Activated CD8-positive, alpha-beta memory T cell treated with anti-CD3 and anti-CD28 coated beads for 48 hours (primary cell): ENCODE data around the gene AHSA1.
"Not testable (repeated sequence)": the region's sequence is repeated elsewhere in the genome, so short reads cannot be mapped to it uniquely, and the experiment has no call there.

ENCODE experiments used
- DNase-seq, 3 experiments: peaks; one replicate each; pipeline ENCODE4 v3.0.0-alpha.2; 2020; ENCODE audit warnings: low read depth in 2 of 3, low spot score in 2 of 3

The AHSA1 gene

DNA sequence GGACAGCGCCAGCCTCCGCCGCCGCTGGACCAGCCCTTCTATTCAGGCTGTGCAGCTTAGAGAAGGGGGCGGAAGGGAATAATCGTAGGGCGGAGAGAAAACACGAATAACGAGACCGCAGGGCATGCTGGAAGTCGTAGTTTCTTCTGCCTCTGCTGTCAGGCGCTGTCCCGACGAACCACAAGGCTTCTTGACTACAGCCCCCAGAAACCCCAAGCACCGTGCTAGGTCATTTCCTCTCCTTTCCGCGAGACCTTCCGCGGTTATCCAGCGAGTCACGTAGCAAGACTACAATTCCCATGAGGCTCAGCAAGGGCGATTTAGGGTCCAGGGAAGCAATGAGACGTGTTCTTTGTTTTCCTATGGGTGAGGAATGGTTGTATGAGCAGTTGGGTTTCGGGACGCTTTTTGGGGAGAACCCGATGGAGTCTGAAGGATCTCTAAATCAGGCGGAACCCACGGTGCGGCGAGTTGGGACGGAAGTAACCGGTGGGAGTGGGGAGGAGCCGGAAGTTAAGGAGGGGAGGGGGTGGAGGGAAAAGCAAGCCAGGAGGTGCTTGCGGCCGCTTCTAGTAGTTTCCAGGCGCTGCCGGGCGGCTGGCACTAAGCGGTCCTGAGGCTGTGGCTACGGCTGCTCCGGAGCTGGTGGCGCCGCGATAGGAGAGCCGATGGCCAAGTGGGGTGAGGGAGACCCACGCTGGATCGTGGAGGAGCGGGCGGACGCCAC is at the start of gene AHSA1, which contains the start of gene VIPAS39:
AHSA1 (plus strand) TSS at position 572 of the 727 bp plus-strand sequence; CDS start at position 669, 97 bp downstream.
VIPAS39 (minus strand) TSS at position 80 of the 727 bp plus-strand sequence. CDS start 3,499 bp downstream, outside the sequence.
- peak; percentile 79 to 86 (median 79) for DNase-seq

DNA sequence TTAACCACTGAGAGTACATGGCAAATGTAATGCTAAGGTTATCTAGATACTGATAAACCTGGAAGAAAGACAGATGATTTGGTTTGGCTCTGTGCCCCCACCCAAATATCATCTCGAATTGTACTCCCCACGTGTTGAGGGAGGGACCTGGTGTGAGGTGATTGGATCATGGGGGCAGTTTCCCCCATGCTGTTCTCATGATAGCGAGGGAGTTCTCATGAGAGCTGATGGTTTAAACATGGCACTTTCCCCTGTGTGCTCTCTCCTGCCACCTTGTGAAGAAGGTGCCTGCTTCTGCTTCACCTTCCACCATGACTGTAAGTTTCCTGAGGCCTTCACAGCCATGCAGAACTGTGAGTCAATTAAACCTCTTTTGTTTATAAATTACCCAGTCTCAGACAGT is 48.8 kb upstream of the AHSA1 start:
- no peak for DNase-seq

DNA sequence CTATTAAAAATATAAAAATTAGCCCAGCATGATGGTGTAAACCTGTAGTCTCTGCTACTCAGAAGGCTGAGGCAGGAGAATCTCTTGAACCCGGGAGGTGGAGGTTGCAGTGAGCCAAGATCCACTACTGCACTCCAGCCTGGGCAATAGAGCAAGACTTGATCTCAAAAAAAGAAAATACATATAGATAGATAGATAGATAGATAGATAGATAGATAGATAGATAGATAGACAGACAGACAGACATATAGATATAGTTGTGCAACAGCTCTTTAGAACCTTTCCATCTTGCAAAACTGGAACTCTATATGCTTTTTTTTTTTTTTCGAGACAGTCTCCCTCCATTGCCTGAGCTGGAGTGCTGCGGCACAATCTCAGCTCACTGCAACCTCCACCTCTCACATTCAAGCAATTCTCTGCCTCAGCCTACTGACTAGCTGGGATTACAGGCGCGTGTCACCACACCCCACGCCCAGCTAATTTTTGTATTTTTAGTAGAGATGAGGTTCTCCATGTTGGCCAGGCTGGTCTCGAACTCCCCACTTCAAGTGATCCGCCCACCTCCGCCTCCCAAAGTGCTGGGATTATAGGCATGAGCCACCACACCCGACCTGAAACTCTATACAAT is 42.4 kb upstream of the AHSA1 start:
- not testable (repeated sequence) for DNase-seq

DNA sequence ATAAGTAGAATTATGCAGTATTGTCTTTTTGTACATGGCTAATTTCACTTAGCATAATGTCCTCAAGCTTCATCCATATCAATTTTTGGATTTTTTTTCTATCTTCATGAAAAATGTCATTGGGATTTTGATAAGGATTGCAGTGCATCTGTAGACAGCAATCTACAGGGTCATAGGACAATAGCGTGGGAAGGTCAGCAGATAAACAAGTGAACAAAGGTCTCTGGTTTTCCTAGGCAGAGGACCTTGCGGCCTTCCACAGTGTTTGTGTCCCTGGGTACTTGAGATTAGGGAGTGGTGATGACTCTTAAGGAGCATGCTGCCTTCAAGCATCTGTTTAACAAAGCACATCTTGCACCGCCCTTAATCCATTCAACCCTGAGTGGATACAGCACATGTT is 41.8 kb upstream of the AHSA1 start:
- DNase-seq = not testable (repeated sequence)

DNA sequence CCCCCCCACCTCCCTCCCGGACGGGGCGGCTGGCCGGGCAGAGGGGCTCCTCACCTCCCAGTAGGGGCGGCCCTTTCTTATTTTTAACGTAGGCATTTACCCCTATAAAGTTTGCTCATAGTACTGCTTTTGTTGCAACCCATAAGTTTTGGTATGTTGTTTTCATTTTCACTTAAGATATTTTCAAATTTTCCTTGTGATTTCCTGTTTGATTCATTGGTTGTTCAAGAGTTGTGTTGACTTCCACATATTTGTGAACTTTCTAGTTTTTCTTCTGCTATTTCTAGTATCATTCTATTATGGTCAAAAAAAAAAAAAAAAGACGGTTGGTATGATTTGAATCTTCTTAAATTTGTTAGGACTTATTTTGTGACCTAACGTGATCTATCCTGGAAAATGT is 41.1 kb upstream of the AHSA1 start:
- DNase-seq = no peak

DNA sequence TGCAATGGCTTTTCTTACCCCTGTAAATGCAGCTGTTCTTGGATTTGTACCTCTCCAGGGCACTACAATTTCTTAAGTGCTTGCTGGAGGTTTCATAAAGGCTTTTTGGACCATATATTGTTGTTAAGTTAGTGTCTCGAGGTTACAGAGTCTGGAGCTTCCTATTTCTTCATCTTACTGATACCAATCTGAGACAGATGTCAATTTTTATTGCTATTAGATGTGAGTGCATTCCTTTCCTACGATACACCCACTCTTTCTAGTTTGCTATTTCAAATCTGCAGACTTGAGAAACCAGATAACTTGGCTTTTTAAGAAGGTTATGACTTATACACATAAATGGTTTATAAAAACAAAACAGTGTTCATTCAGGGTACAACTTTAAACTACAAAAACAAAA is 36.7 kb upstream of the AHSA1 start:
- no peak for DNase-seq

DNA sequence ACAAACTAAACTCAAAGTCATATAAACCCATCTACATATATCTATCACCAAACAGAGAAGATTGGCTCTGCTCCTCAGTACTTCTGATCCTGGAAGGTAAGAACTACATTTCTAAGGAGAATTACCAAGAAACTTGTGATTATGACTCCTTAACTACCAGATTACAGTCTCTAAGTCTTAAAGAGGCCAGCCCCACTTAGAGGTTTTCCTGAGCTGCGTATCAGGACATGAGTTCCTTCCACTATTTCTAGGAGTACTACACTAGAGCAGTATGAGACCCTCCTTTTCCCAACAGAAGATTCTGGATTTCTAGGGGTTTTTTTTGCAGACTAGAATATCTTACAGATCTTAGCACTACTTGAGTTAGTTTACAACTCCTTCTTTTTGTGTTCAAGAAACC is 34.5 kb upstream of the AHSA1 start, which contains the start of gene NOXRED1:
NOXRED1 (minus strand) TSS at position 101 of the 400 bp plus-strand sequence. CDS start 634 bp downstream, outside the sequence.
- no peak for DNase-seq

DNA sequence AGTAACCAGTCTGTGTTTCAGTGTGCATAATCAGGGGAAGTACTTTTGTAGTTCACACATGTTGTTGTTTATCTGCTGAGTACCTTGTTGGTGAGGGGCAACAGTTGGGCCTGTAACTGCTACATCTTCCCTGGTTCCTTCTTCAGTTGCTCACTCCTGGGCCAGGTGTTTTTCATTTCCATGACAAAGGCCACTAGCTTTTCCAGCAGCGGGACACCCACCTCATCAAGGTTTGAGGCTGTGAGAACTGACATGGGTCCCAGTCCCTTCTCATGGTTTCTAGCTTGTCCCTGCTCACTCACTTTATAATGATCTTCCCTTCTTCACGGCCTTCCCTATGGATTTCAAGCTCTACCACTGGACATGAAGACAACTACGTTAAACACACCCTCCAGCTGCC is 33.0 kb upstream of the AHSA1 start:
- no peak for DNase-seq

DNA sequence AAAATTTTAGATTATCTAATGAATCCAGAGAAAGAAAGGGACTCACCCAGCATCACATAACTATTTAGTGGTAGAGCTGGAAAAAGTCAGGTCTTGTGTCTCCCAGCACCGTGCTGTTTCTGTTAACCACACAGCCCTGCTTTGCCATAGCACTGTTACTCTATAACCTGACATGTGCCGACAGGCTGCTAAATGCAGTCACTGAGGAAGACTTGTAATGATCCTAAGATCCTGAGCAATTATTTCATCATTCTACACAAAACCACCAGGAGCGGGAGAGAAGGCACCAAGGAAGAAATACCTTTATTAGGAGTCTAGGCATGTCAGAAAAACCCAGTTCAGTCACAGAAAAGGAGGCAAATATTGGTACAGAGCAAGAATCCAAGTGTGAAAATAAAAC is 31.5 kb upstream of the AHSA1 start:
- DNase-seq = no peak

DNA sequence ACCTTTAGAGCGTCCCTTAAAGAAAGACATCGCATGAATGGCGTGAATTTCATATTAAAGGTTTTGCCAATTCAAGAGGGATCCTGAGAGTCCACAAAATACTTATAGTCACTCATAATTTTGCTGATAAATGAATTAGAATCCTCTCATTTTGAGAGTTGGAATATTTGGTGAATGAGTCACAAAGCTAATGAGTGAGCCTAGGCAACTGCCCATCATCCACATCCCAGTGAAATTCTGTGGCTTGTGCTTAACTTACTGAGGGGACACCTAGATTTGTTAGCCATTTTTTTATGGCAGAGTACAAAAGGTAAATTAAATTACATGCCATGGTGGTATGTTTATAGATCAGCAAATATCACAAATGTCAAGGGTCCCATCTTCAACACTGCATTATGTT is 21.9 kb upstream of the AHSA1 start:
- DNase-seq = no peak

DNA sequence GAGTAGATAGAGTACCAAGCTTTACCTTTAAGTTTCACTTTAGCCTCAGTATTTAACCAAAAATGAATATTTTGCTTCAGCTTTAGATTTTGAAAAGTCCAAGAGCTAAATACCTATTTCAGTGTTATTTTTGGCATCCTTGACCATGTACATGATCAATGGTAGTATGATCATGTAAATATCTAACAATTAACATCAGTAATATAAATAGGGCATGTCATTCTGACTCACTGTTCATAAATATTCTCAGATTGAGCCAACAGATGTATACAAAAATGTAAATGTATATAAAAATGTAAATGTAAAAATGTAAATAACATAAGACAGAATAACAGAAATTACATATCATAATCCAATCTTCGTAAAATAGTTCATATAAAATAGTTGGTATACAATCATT is 19.3 kb upstream of the AHSA1 start:
- no peak for DNase-seq

DNA sequence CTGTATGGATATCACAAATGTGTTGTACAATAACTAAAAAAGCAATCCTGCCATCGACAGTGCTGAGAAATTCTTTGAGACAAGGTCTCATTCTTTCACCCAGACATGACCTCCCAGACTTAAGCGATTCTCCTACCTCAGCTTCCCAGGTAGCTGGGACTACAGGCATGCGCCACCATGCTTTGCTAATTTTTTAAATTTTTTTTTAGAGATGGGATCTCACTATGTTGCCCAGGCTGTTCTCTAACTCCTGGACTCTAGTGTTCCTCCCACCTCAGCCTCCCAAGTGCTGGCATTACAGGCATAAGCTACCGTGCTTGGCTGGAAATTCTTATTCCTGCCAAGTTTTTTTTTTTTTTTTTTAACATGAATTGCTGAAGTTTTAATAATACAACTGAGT is 18.0 kb upstream of the AHSA1 start:
- DNase-seq = no peak

DNA sequence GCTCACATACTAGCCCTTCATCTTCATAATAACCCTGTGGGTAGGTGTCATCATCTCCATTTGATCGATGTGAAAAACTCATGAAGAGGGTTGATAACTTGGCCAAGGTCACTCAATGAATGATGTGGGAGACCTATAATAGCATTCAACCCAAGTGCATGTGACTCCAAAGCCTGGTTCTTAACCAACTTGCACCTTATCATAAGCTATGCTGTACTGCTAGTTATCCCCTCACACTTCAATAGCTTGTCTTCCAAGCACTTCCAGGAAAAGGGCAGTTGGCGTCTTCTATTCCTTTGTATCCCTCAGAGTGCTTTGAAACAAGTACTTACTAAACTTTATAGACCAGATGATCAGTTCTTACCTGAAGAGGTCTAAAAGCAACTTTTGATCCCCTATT is 15.7 kb upstream of the AHSA1 start:
- DNase-seq = no peak

DNA sequence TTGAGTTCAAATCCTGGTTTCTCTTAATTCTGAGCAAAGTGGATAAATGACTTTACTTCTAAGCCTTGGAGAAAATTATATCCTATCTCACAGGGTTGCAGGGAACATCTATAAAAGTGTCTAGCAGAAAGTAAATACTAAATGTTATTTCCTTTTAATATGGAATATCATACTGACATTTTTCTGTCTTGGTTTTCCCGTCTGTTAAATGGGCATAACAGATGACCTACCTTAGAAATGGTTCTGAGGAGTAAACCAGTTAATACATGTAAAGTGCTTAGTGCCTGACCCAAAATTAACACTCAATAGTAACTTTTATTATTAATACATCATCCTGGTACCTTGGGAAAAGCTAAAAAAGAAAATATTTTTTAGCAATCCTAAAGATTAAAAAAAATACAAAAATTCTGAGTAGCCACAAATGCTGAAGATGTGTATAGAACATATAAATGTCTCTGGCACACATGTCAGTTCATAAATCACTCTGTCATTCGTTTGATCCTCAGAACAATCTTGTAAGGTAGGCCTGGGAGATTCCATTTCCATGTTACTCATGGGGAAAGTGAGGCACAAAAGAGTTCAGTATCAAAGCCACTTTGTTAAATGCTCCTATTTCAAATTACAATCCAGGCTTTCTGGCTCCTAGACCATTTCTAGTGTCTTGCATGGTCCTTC is 1.8 kb upstream of the AHSA1 start:
- no peak for DNase-seq

DNA sequence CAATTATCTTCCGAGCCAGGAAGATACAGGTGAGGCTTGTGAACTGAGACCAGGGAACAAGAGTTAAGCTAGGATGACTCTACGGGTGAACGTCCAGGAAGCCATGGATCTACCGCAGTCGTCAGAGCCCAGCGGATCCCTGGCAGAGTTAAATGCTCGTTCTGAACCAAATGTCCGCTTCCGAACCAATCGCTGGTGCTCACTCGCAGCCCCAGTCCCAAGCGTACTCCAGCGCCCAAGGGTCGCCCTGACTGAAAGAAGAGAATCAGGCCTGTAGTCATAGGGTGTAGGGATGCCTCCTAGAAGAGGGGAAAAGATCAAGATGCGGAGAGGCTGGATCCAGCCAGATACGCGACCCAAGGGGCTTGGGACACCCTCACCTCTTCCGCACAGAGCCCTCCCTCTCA is 775 bp upstream of the AHSA1 start:
- no peak for DNase-seq

DNA sequence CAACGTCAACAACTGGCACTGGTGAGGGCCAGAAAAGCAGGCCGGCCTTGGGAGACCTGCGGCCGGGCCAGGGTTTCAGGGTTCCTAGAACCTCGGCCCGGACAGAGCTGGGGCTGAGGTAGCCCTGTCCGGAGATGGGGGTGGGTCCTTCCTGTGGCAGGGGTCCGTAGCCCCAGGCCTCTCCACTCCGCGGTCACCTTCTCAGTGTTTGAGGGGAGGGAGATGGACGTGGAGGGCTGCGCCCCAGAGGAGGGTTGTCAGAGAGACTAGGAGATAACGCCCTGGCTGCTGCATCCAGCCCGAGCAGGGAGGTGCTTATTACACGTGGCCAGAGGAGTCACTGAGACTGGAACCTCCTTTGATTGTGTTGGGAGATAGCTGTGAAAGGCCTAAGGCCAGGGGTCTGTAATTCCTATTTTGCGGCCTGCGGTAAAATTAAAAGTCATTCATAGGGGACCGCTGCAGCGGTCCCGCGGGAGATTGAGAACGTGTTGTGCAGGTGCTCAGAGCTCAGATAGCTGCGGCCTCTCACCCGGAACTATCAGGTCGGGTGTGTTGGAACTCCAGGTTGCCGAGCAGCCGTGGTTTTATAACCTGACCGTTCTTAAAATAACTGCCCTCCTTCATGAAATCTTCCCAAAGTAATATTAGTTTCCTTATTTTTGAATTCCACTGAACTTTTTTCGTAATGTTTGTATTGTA is 507 bp downstream of the AHSA1 start:
- DNase-seq = peak; percentile 7 to 28 (median 9)

DNA sequence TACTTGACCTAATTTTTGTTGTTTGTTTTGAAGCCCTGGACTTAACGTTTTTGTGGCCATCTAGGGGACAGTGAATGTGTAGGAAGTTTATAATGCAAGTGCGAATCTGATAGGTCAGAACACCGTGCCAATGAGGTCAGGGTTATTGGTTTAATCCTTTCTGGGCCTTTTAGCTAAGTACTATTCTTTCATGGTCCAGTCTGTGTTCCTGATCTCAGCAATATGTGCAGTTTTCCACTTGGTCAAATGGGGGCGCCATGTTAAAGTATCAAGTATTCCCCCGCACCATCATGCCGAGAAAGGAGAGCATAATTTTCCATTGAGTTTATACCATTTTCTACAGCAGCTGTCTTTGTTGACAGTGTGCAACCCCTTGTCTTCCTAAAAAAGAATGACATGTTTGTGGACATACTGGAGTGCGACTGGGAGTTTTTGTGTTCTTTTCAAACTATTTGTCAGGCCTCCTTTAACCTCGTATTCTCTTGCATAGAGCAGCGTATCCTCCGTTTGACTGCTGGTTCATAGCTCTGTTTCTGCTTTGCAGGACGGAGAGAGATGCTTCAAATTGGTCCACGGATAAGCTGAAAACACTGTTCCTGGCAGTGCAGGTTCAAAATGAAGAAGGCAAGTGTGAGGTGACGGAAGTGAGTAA is 1.3 kb downstream of the AHSA1 start:
- DNase-seq = peak in 2 of 3 experiments; percentile 22 to 33

DNA sequence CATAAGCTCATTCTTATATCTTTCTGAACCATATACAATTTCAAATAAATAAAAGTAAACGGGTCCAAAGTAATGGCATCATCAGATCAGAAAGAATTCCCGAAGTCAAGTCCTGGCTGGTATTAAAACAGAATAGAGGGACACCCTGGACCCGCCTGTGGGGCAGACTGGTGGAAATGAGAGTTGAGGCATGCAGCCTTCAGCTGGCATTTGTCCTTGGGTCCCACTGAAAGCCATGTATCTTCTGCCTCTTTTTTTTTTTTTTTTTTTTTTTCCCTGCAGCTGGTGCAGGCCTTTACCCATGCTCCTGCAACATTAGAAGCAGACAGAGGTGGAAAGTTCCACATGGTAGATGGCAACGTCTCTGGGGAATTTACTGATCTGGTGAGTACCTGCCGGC is 9.9 kb downstream of the AHSA1 start:
- DNase-seq = no peak

DNA sequence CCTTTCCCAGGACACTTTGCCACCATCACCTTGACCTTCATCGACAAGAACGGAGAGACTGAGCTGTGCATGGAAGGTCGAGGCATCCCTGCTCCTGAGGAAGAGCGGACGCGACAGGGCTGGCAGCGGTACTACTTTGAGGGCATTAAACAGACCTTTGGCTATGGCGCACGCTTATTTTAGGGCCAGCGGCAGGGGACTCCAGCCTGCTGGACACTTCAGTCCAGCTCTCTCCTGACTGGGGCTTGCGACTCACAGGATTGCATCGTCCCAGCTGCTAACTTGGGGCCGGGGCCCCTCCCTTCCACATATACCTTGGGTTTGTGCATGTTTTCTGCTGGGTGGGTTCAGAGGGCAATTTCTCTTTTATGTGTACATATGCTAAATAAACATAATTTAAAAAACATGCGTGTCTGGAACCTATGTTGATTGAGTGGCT is 11.2 kb downstream of the AHSA1 start:
- no peak for DNase-seq

DNA sequence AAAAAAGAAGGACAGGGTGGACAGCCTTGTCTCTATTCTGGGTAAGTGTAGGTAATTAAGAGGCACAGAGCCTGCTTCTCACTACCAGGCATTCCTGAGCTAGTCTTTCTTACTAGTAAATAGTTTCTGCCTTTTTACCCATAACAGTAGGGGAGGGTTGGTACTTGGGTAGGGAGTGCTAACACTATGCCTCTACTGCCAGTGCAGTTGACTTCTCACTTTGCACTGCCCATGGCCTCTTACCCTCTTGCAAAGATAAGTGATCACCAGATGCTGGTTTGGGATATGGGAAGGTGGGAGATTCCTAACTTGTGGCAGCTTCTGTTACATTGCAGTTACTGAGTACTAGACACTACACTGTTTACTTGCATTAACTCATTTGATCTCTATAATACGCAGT is 11.6 kb downstream of the AHSA1 start:
- DNase-seq = no peak
